ENCODE measurements around the gene RAB31. TPM values are rescaled to one million over a fixed set of nuclear protein-coding genes. Genes with fewer than 3 reads are reported as not detected.

RAB31 gene
- total RNA-seq, 1 donor from 2014 or later, result 26.0 TPM

DNA sequence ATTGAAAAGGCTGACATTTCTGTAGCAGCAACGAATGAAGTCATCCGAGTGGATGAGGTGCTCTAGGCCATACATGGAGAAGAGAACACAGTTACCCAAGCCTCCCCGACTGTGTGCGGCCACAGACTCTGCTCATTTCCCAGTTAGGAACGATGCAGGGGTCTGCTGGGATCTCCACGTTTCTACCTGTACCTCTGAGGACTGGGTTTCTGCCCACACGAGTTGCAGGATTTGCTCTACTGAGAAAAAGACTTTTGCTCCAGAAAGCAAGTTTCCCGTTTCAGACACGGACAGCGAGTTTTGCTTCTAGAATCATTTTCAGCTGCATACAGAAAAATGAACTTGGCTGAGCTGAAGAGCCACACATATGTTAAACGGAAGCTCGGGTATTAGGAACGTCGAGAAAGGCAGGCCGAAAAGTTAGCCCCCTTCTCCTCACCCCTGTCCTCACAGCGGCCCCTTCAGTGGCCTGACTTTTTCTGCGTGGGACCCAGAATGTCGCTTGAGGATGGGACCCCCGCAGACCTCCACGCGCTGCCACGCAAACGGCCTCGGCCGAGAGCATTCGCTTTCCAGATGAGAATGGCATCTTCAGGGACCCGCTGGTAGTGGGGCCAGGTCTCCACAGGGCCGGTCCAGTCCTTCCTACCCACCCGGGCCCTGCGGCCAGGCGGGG lies 582 bp upstream of the RAB31 start:
- Histone ChIP-seq H3K9me3 (no peaks in the 10 kb centered on the region), H3K27ac (peak overlapping the region; percentile 96), H3K4me1 (peaks cover 55% of the 10 kb centered on the region), H3K4me3 (peak overlapping the region; percentile 89 to 95), H3K36me3 (no peaks in the 10 kb centered on the region), H3K27me3 (no peaks in the 10 kb centered on the region)
- TF ChIP-seq POLR2AphosphoS5 (IDR thresholded peaks at IDR 0.05; ENCODE audit: insufficient read depth in 1 of 2, low read depth in 1 of 2) (peak in 1 of 2 donors; percentile 73), POLR2A (IDR thresholded peaks at IDR 0.05) (peak in 1 of 2 donors; percentile 12)
- TF ChIP-seq, protein P1, sequence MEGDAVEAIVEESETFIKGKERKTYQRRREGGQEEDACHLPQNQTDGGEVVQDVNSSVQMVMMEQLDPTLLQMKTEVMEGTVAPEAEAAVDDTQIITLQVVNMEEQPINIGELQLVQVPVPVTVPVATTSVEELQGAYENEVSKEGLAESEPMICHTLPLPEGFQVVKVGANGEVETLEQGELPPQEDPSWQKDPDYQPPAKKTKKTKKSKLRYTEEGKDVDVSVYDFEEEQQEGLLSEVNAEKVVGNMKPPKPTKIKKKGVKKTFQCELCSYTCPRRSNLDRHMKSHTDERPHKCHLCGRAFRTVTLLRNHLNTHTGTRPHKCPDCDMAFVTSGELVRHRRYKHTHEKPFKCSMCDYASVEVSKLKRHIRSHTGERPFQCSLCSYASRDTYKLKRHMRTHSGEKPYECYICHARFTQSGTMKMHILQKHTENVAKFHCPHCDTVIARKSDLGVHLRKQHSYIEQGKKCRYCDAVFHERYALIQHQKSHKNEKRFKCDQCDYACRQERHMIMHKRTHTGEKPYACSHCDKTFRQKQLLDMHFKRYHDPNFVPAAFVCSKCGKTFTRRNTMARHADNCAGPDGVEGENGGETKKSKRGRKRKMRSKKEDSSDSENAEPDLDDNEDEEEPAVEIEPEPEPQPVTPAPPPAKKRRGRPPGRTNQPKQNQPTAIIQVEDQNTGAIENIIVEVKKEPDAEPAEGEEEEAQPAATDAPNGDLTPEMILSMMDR (IDR thresholded peaks at IDR 0.05), result no peak
- no peak for DNase-seq (ENCODE audit: extremely low spot score in 2 of 2)
- intact Hi-C loops (cut with DNase I), result no loop called here

DNA sequence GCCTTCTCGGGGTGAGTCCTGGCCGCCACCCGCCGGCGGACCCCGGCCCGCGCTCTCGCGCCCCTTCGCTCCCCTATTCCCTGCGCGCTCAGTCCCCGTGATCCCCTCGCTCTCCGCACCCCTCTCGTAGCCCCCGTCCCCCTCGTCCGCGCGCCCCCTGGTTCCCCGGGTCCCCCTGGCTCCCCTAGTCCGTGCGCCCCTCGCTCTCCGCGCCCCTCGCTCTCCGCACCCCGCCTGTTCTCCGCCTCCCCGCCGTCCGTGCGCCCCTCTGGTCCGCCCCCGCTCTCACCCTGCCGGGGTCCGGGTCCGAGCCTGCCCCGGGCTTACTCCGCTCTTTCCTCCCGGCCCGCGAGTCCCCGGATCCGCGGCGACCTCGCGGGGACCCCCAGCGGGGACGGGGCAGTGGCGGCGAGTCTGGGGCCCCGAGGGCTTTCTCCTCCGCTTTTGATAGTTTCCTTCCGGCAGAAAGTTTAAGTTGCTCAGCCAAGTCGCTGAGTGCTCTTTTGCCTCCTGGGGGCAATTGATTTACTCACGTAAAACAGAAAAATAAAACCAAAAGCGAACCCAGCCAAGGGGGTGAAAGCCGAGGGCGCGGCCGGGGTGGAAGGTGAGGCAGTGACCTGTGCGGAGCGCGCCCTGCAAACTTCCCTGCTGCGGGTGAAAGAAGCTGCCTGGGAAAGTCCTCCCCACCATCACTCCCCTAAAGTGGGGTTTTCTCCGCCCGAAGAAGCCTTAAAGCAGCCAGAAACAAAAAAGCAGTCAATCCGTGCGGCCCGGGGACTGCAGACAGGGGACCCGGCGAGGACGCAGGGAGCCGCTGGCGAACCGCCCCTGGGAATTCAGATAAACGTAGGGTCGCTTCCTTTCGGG lies 568 bp downstream of the RAB31 start:
- DNase-seq (ENCODE audit: extremely low spot score in 2 of 2), result no peak

DNA sequence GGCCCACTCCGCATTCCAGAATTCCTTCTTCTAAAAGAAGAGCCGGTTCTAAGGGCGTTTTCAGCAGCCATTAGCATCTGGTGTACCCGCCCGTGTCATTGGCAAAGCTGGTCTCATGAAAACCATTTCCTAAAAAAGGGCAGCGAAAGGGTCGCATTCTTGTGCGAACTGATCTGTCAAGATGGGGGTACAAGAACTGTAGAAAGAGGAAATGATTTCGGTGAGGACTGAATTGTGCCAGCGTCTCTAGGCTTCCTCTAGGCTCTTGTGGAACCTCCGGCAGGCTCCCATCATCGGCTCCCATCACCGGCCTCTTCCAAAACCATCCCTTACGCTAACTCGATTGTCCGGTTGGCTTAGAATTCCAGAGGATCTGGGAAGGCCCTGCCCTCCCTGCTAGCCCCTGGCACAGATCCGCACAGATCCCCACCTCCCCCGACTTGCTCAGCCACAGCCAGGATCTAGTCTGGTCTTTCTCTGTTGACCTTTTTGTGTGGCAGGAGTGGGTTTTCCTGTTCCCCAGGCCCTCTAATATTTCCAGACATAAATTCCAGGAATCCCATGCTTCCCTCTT lies 1.3 kb downstream of the RAB31 start:
- no peak for DNase-seq (ENCODE audit: extremely low spot score in 2 of 2)
- intact Hi-C loops (cut with DNase I), result no loop called here

More for the DNA sequence above, 568 bp downstream of the RAB31 start:
- Histone ChIP-seq H3K9me3 (no peaks in the 10 kb centered on the region), H3K27ac (peak overlapping the region; percentile 96), H3K4me3 (peak overlapping the region; percentile 89 to 95), H3K27me3 (no peaks in the 10 kb centered on the region), H3K36me3 (no peaks in the 10 kb centered on the region), H3K4me1 (peaks cover 59% of the 10 kb centered on the region)
- no peak for TF ChIP-seq POLR2A (IDR thresholded peaks at IDR 0.05)
- peak in 1 of 2 donors; percentile 8 for TF ChIP-seq POLR2AphosphoS5 (IDR thresholded peaks at IDR 0.05; ENCODE audit: insufficient read depth in 1 of 2, low read depth in 1 of 2)
- TF ChIP-seq, protein P1 (IDR thresholded peaks at IDR 0.05), result no peak
- intact Hi-C loops (cut with DNase I), result no loop called here

DNA sequence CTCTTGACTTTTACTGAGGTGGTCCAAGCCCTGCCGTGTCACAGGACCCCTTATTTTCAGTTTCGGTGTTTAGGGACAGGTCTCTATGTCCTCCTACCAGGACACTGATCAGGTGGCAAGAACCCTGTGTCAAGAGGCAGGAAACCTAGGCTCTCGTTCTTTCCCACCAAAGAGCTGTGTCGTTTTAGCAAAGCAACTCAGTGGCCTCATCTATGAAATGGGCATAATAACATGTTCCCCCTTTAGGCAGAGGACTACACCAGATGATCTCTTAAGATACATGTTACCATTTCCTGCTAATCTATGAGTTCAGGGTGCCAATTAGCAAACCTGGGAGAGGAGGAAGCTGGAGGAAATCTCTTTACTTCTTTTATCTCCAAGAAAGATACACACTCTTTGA lies 1.9 kb downstream of the RAB31 start:
- intact Hi-C loops (cut with DNase I), result no loop called here
- DNase-seq (ENCODE audit: extremely low spot score in 2 of 2), result no peak
- no peaks in the 10 kb centered on the region for H3K9me3 ChIP-seq
- H3K36me3 ChIP-seq, result no peaks in the 10 kb centered on the region
- H3K4me1 ChIP-seq, result peaks cover 60% of the 10 kb centered on the region
- no peaks in the 10 kb centered on the region for H3K27me3 ChIP-seq
- peak overlapping the region; percentile 89 to 95 for H3K4me3 ChIP-seq
- H3K27ac ChIP-seq, result peak overlapping the region; percentile 96
- TF ChIP-seq POLR2AphosphoS5 (IDR thresholded peaks at IDR 0.05; ENCODE audit: insufficient read depth in 1 of 2, low read depth in 1 of 2) (no peak), POLR2A (IDR thresholded peaks at IDR 0.05) (no peak)
- TF ChIP-seq, protein P1 (IDR thresholded peaks at IDR 0.05), result no peak

More for the DNA sequence above, 1.3 kb downstream of the RAB31 start:
- no peaks in the 10 kb centered on the region for H3K36me3 ChIP-seq
- H3K27me3 ChIP-seq, result no peaks in the 10 kb centered on the region
- H3K27ac ChIP-seq, result peak overlapping the region; percentile 96
- TF ChIP-seq POLR2AphosphoS5 (IDR thresholded peaks at IDR 0.05; ENCODE audit: insufficient read depth in 1 of 2, low read depth in 1 of 2) (no peak), POLR2A (IDR thresholded peaks at IDR 0.05) (no peak)
- TF ChIP-seq, protein P1 (IDR thresholded peaks at IDR 0.05), result no peak
- H3K4me1 ChIP-seq, result peaks cover 60% of the 10 kb centered on the region
- peak overlapping the region; percentile 89 to 95 for H3K4me3 ChIP-seq
- H3K9me3 ChIP-seq, result no peaks in the 10 kb centered on the region
